Stimulated activated naive CD8-positive, alpha-beta T cell treated with anti-CD3 and anti-CD28 coated beads, Interleukin-15, Interleukin-2, amounts not matched to agents 100 ng/mL and 50 ng/mL, for 24 hours (primary cell): Measurements from ENCODE around the gene PKDCC.

Experiments used
- H3K27ac Mint-ChIP-seq: one replicate; pipeline ENCODE4 v1.8.0; 2021; ENCODE audit warnings: mild to moderate bottlenecking, mixed read lengths
- H3K27me3 Mint-ChIP-seq: one replicate; pipeline ENCODE4 v1.8.0; 2021; ENCODE audit warnings: mixed read lengths
- H3K36me3 Mint-ChIP-seq: one replicate; pipeline ENCODE4 v1.8.0; 2021; ENCODE audit warnings: low read depth, mixed read lengths
- H3K4me1 Mint-ChIP-seq: one replicate; pipeline ENCODE4 v1.8.0; 2021; ENCODE audit warnings: low read depth, mixed read lengths
- H3K4me3 Mint-ChIP-seq: one replicate; pipeline ENCODE4 v1.8.0; 2021; ENCODE audit warnings: mild to moderate bottlenecking, mixed read lengths
- H3K9me3 Mint-ChIP-seq: one replicate; pipeline ENCODE4 v1.8.0; 2021; ENCODE audit warnings: mixed read lengths

The PKDCC gene

GRCh38 chr2:42047488-42048298 is at the start of gene PKDCC:
TSS of gene PKDCC (plus strand) at chr2:42048021. CDS start at chr2:42048200, 179 bp downstream.
- H3K27ac Mint-ChIP-seq: no peak within 1 kb of the TSS
- H3K4me3 Mint-ChIP-seq: peak within 1 kb of the TSS; percentile 65
- H3K27me3 Mint-ChIP-seq: peaks cover 67% of the 10 kb centered on the region
- no peaks in the 10 kb centered on the region for H3K4me1 Mint-ChIP-seq
- H3K36me3 Mint-ChIP-seq: no peaks in the 10 kb centered on the region
- no peaks in the 10 kb centered on the region for H3K9me3 Mint-ChIP-seq

- H3K4me3 Mint-ChIP-seq: no peak overlapping the region
- no peaks in the 10 kb centered on the region for H3K36me3 Mint-ChIP-seq
- H3K27me3 Mint-ChIP-seq: peaks cover 2% of the 10 kb centered on the region
- no peaks in the 10 kb centered on the region for H3K4me1 Mint-ChIP-seq
- H3K27ac Mint-ChIP-seq: no peak overlapping the region
- H3K9me3 Mint-ChIP-seq: peaks cover 3% of the 10 kb centered on the region
Observed at GRCh38 chr2:41998186-41999127, 49.4 kb upstream of the PKDCC start.

- Mint-ChIP-seq H3K4me3 (no peak overlapping the region), H3K9me3 (peaks cover 8% of the 10 kb centered on the region), H3K27me3 (peaks cover 7% of the 10 kb centered on the region), H3K27ac (no peak overlapping the region), H3K36me3 (no peaks in the 10 kb centered on the region), H3K4me1 (no peaks in the 10 kb centered on the region)
Observed at GRCh38 chr2:41999128-41999480, 48.7 kb upstream of the PKDCC start.

GRCh38 chr2:41999592-42000281 is 48.1 kb upstream of the PKDCC start:
- H3K9me3 Mint-ChIP-seq: peaks cover 15% of the 10 kb centered on the region
- H3K27me3 Mint-ChIP-seq: peaks cover 12% of the 10 kb centered on the region
- no peak overlapping the region for H3K27ac Mint-ChIP-seq
- no peaks in the 10 kb centered on the region for H3K4me1 Mint-ChIP-seq
- no peaks in the 10 kb centered on the region for H3K36me3 Mint-ChIP-seq
- H3K4me3 Mint-ChIP-seq: no peak overlapping the region

GRCh38 chr2:42001711-42002201 is 46.1 kb upstream of the PKDCC start:
- Mint-ChIP-seq H3K36me3 (no peaks in the 10 kb centered on the region), H3K4me1 (no peaks in the 10 kb centered on the region), H3K27me3 (peaks cover 18% of the 10 kb centered on the region), H3K4me3 (no peak overlapping the region), H3K27ac (no peak overlapping the region), H3K9me3 (peaks cover 18% of the 10 kb centered on the region)

GRCh38 chr2:42007551-42007950 is 40.3 kb upstream of the PKDCC start:
- no peak overlapping the region for H3K4me3 Mint-ChIP-seq
- H3K27ac Mint-ChIP-seq: no peak overlapping the region
- peaks cover 28% of the 10 kb centered on the region for H3K27me3 Mint-ChIP-seq

GRCh38 chr2:42008241-42008921 is 39.4 kb upstream of the PKDCC start:
- H3K4me1 Mint-ChIP-seq: peaks cover 12% of the 10 kb centered on the region
- H3K4me3 Mint-ChIP-seq: no peak overlapping the region
- no peak overlapping the region for H3K27ac Mint-ChIP-seq
- H3K9me3 Mint-ChIP-seq: peaks cover 15% of the 10 kb centered on the region
- H3K36me3 Mint-ChIP-seq: no peaks in the 10 kb centered on the region
- H3K27me3 Mint-ChIP-seq: peaks cover 27% of the 10 kb centered on the region

More at GRCh38 chr2:42007551-42007950, 40.3 kb upstream of the PKDCC start:
- Mint-ChIP-seq H3K4me1 (peaks cover 12% of the 10 kb centered on the region), H3K9me3 (peaks cover 18% of the 10 kb centered on the region), H3K36me3 (no peaks in the 10 kb centered on the region)

GRCh38 chr2:42009657-42010580 is 37.9 kb upstream of the PKDCC start:
- peak overlapping the region; percentile 28 for H3K27ac Mint-ChIP-seq
- H3K4me3 Mint-ChIP-seq: no peak overlapping the region
- H3K27me3 Mint-ChIP-seq: peaks cover 16% of the 10 kb centered on the region
- H3K9me3 Mint-ChIP-seq: peaks cover 3% of the 10 kb centered on the region
- peaks cover 12% of the 10 kb centered on the region for H3K4me1 Mint-ChIP-seq
- H3K36me3 Mint-ChIP-seq: no peaks in the 10 kb centered on the region

GRCh38 chr2:42010743-42011298 is 37.0 kb upstream of the PKDCC start:
- peaks cover 16% of the 10 kb centered on the region for H3K27me3 Mint-ChIP-seq
- H3K4me3 Mint-ChIP-seq: no peak overlapping the region
- H3K27ac Mint-ChIP-seq: no peak overlapping the region
- no peaks in the 10 kb centered on the region for H3K9me3 Mint-ChIP-seq
- peaks cover 12% of the 10 kb centered on the region for H3K4me1 Mint-ChIP-seq
- no peaks in the 10 kb centered on the region for H3K36me3 Mint-ChIP-seq

- no peak overlapping the region for H3K4me3 Mint-ChIP-seq
- no peak overlapping the region for H3K27ac Mint-ChIP-seq
- peaks cover 12% of the 10 kb centered on the region for H3K27me3 Mint-ChIP-seq
- H3K9me3 Mint-ChIP-seq: no peaks in the 10 kb centered on the region
- H3K4me1 Mint-ChIP-seq: peaks cover 12% of the 10 kb centered on the region
- H3K36me3 Mint-ChIP-seq: no peaks in the 10 kb centered on the region
Observed at GRCh38 chr2:42012137-42012536, 35.7 kb upstream of the PKDCC start.

- Mint-ChIP-seq H3K4me1 (peaks cover 12% of the 10 kb centered on the region), H3K9me3 (no peaks in the 10 kb centered on the region), H3K4me3 (no peak overlapping the region), H3K36me3 (no peaks in the 10 kb centered on the region), H3K27me3 (peaks cover 7% of the 10 kb centered on the region), H3K27ac (no peak overlapping the region)
Observed at GRCh38 chr2:42012651-42013050, 35.2 kb upstream of the PKDCC start.

- no peaks in the 10 kb centered on the region for H3K9me3 Mint-ChIP-seq
- no peak overlapping the region for H3K4me3 Mint-ChIP-seq
- no peak overlapping the region for H3K27ac Mint-ChIP-seq
- H3K4me1 Mint-ChIP-seq: peaks cover 12% of the 10 kb centered on the region
- no peaks in the 10 kb centered on the region for H3K36me3 Mint-ChIP-seq
- peaks cover 6% of the 10 kb centered on the region for H3K27me3 Mint-ChIP-seq
Observed at GRCh38 chr2:42013409-42013808, 34.4 kb upstream of the PKDCC start.

GRCh38 chr2:42021464-42021863 is 26.4 kb upstream of the PKDCC start:
- H3K36me3 Mint-ChIP-seq: no peaks in the 10 kb centered on the region
- H3K27ac Mint-ChIP-seq: no peak overlapping the region
- no peaks in the 10 kb centered on the region for H3K4me1 Mint-ChIP-seq
- H3K9me3 Mint-ChIP-seq: no peaks in the 10 kb centered on the region
- no peak overlapping the region for H3K4me3 Mint-ChIP-seq
- peaks cover 14% of the 10 kb centered on the region for H3K27me3 Mint-ChIP-seq
